ENCODE results near the gene FAM184A. TPM values are rescaled to one million over a fixed set of nuclear protein-coding genes. Genes with fewer than 3 reads are reported as not detected.

FAM184A gene
- total RNA-seq, 1 donor from 2014 or later: 7.5 TPM

DNA sequence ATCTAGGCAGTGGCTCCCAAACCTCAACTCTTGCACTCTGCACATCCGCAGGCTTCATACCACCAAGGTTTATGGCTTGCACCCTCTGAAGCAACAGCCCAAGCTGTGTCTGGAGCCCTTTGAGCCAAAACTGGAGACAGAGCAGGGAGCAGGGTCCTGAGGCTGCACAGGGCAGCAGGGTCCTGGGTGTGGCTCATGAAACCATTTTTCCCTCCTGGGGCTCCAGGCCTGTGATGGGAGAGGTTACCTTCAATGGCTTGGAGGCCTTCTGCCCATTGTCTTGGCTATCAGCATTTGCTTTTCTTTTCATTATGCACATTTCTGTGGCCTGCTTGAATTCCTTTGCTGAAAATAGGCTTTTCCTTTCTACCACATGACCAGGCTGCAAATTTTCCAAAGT, 6.3 kb upstream of the FAM184A start:
- Mint-ChIP-seq H3K27ac (no peak overlapping the region), H3K4me3 (no peak overlapping the region), H3K9me3 (no peaks in the 10 kb centered on the region), H3K4me1 (ENCODE audit: unreplicated experiment) (no peaks in the 10 kb centered on the region), H3K27me3 (peaks cover 8% of the 10 kb centered on the region), H3K36me3 (no peaks in the 10 kb centered on the region)
- DNase-seq (ENCODE audit: extremely low spot score, unreplicated experiment): no peak
- TF ChIP-seq, protein P1, sequence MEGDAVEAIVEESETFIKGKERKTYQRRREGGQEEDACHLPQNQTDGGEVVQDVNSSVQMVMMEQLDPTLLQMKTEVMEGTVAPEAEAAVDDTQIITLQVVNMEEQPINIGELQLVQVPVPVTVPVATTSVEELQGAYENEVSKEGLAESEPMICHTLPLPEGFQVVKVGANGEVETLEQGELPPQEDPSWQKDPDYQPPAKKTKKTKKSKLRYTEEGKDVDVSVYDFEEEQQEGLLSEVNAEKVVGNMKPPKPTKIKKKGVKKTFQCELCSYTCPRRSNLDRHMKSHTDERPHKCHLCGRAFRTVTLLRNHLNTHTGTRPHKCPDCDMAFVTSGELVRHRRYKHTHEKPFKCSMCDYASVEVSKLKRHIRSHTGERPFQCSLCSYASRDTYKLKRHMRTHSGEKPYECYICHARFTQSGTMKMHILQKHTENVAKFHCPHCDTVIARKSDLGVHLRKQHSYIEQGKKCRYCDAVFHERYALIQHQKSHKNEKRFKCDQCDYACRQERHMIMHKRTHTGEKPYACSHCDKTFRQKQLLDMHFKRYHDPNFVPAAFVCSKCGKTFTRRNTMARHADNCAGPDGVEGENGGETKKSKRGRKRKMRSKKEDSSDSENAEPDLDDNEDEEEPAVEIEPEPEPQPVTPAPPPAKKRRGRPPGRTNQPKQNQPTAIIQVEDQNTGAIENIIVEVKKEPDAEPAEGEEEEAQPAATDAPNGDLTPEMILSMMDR (conservative IDR thresholded peaks at IDR 0.05): no peak

DNA sequence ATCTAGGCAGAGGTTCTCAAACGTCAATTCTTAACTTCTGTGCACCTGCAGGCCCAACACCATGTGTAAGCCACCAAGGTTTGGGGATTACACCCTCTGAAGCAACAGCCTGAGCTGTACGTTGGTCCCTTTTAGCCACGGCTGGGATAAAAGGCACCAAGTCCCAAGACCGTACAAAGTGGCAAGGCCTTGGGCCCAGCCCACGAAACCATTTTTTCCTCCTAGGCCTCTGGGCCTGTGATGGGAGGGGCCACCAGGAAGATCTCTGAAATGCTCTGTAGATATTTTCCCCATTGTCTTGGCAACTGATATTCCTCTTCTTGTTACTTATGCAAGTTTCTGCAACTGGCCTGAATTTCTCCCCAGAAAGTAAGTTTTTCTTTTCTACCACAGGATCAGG, 4.5 kb upstream of the FAM184A start:
- DNase-seq (ENCODE audit: extremely low spot score, unreplicated experiment): no peak
- Mint-ChIP-seq H3K4me1 (ENCODE audit: unreplicated experiment) (peaks cover 9% of the 10 kb centered on the region), H3K27me3 (peaks cover 17% of the 10 kb centered on the region), H3K27ac (no peak overlapping the region), H3K4me3 (no peak overlapping the region), H3K9me3 (no peaks in the 10 kb centered on the region), H3K36me3 (no peaks in the 10 kb centered on the region)
- TF ChIP-seq, protein P1 (conservative IDR thresholded peaks at IDR 0.05): no peak

DNA sequence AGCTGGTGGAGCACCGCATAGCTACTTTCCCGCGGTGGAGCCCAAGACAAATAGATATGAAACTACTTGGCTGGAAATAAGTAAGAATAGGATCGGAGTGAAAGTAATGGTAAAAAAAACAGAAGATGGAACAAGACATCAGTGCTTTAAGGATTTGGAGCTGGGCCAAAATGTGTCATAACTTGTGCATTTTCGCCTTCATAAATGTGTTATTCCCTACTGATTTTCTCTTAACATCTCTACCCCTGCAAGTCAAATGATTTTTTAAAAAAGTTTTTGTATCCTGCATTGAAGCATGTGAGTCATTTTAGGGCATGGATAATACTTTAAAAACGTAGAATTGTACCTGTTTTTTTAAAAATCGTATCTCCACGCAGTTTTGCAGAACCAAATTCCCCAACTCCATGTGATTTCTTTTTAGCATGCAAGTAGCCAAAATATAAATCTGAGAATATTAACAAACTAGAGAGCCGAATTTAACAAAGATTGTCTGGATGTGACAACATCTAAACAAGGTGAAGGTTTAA, 882 bp upstream of the FAM184A start:
- Mint-ChIP-seq H3K4me1 (ENCODE audit: unreplicated experiment) (peaks cover 14% of the 10 kb centered on the region), H3K36me3 (no peaks in the 10 kb centered on the region), H3K27me3 (peaks cover 37% of the 10 kb centered on the region), H3K27ac (peak overlapping the region; percentile 91), H3K4me3 (peak overlapping the region; percentile 97), H3K9me3 (no peaks in the 10 kb centered on the region)
- no peak for DNase-seq (ENCODE audit: extremely low spot score, unreplicated experiment)
- TF ChIP-seq, protein P1 (conservative IDR thresholded peaks at IDR 0.05): no peak

DNA sequence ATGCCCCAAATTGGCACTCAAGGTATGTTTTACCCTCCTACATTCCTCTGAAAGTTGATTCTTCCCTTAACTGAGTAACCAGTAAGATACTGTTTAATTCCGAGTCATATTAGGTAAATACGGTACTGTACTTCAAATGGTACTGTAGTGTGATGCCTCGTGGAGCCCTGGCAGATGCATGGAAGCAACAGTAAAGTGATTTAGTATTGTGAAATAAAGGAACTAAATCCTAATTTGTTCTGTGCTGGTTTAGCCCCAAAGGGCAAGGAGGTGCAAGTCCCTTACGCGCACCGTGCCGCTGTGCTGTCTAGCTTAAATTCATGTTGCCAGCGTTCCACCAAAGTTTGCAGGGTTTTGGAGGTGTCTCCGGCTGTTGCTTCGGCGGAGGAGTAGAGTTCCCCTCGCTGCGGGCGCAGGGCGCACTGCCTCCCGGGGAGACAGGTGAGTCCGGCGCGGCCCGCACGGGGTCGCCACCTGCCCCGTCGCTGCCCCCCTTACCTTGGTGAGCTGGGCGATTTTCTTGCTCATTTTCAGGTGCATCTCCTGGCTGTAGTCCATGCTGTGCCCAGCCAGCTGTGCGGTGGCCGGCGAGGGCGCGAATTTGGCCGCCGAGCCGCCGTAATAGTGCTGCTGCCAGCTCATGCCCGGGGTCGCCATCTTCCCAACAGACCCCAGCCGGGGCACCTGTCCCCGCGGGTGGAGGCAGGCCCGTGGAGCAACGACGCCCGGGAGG, 655 bp downstream of the FAM184A start:
- H3K4me1 Mint-ChIP-seq (ENCODE audit: unreplicated experiment): peaks cover 14% of the 10 kb centered on the region
- H3K36me3 Mint-ChIP-seq: no peaks in the 10 kb centered on the region
- no peaks in the 10 kb centered on the region for H3K9me3 Mint-ChIP-seq
- TF ChIP-seq, protein P1 (conservative IDR thresholded peaks at IDR 0.05): peak; percentile 40
- peak overlapping the region; percentile 77 for H3K4me3 Mint-ChIP-seq
- DNase-seq (ENCODE audit: extremely low spot score, unreplicated experiment): peak; percentile 70
- H3K27ac Mint-ChIP-seq: peak overlapping the region; percentile 41
- H3K27me3 Mint-ChIP-seq: peaks cover 39% of the 10 kb centered on the region

DNA sequence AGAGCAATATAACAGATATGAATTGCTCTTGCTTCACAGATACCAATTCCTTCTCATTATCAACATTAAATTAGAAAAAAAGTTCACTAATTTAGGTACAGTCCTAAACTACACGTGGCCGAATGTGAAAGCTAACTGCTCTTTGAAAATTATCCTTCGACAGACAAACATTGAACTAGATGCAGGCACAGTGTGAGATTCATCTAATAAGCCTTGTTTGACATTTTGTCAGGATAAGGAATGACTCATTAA, 1.1 kb downstream of the FAM184A start:
- DNase-seq (ENCODE audit: extremely low spot score, unreplicated experiment): no peak
- Mint-ChIP-seq H3K36me3 (no peaks in the 10 kb centered on the region), H3K4me3 (peak overlapping the region; percentile 77), H3K4me1 (ENCODE audit: unreplicated experiment) (peaks cover 14% of the 10 kb centered on the region), H3K9me3 (no peaks in the 10 kb centered on the region), H3K27ac (no peak overlapping the region), H3K27me3 (peaks cover 39% of the 10 kb centered on the region)
- TF ChIP-seq, protein P1 (conservative IDR thresholded peaks at IDR 0.05): no peak

Data from type B pancreatic cell (in vitro differentiated cells).